Measurements from ENCODE around the gene NOP9.

The NOP9 gene

DNA sequence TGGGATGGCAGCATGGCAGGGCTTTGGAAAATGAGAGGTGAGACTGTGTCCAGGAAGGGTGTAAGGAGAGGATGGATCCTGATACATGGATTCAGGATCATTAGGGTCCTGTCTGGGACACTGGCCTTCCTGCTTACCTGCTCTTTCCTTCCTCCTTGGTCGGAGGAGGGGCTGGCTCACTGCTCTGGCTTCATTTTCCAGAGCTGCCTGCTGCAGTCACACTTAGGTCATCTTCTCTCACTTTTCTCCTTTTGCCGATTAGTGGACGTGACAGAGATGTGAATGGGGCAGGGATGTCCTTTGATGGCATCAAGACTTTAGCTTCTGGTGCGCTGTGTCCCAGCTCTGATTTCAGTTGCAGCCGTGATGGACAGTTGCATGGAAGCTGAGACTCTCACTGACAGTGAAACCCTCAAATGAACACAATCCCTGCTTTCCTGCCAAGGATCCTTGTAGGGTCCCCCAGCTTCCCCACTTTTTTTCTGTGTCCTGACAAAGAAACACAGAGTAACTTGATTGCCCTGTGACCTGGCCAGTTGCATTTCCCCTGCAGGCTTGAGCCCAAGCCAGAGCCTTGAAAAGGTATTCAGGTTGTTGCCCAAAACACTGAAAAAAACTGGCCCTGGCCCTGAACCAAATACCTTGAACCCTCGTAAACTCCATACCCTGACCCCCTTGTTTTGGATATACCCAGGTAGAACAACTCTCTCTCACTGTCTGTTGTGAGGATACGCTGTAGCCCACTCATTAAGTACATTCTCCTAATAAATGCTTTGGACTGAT, 8.9 kb downstream of the NOP9 start:
- DNase-seq (ENCODE audit: low read depth) = no peak

DNA sequence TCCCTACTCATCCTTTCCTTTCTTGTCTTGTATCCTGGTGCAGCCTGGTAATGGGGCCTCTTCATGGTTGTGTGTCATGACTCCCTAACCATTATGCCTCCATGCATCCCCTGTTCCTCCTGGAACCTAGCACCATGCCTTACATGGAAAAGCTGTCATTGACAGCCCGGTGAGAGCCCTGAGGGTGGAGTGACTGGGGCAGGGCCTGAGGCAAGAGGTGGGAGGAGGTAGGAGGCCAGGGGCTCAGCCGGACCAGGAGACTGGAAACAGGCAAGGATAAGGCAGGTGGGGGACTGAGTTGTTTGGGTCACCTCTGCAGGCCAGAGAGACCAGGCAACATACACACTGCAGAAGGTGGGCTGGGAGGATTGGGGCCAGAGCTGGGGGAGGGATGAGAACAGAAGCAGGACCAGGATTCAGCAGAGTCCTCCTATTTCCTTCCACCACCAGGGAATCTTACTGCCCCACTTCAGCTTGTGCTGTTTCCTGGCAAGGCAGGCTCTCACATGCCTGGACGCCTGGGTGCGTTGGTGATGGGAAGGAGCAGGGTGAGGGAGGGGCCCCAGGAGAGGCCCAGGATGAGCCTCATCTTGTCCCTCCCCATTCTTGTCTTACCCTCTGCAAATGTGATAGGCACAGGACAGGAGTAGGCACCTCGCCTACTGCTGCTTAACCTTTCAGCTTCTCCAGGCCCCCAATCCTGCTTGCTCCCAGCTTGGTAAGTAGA, 10.1 kb downstream of the NOP9 start, which contains the start of gene LTB4R2:
TSS of gene LTB4R2 (plus strand) at position 603 of the 727 bp plus-strand sequence. CDS start 525 bp downstream, outside the sequence.
- DNase-seq (ENCODE audit: low read depth) = no peak

GRCh38 chr14:24310265-24310645, 10.6 kb downstream of the NOP9 start:
- DNase-seq (ENCODE audit: low read depth) = no peak

GRCh38 chr14:24310646-24311604, 11.3 kb downstream of the NOP9 start, which contains the start of gene LTB4R:
LTB4R (plus strand) TSS chr14:24311502; CDS start chr14:24315652, 4,150 bp downstream.
- DNase-seq (ENCODE audit: low read depth) = no peak

DNA sequence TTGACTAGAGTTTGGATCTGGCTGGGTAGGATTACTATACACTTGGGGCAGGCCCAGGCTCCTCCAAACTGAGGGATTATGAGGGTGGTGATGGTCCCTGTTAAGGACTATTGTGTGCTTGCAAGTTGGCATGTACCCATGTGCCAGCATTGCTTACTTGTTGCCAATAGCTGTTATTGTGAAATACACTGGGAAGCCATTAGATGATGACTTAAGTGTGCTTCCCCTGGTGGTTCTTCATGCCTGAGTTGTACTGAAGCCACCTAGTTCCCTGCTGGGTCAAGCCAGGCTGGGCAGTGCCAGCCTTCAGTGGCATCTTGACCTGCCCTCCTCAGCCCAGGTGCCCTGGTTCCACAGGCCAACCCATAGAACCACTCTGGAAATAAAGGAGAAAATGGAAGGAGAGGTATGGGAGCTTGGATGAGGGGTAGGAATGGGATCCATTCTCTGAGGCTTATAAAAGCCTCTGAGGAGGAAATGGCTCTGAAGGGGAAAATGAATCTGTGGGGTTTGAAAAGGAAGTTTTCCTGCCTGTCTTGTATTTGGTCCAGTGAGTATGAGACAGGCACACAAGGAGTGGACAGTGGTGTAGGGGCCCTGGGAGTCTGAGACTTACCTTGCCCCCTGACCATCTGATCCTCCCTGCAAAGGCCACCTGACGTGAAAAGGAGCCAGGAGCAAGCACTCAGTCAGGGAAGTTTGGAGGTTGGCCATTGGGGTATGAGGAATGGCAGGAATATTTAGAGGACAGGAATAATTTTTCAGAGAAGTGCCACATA, 12.4 kb downstream of the NOP9 start:
- no peak for DNase-seq (ENCODE audit: low read depth)

DNA sequence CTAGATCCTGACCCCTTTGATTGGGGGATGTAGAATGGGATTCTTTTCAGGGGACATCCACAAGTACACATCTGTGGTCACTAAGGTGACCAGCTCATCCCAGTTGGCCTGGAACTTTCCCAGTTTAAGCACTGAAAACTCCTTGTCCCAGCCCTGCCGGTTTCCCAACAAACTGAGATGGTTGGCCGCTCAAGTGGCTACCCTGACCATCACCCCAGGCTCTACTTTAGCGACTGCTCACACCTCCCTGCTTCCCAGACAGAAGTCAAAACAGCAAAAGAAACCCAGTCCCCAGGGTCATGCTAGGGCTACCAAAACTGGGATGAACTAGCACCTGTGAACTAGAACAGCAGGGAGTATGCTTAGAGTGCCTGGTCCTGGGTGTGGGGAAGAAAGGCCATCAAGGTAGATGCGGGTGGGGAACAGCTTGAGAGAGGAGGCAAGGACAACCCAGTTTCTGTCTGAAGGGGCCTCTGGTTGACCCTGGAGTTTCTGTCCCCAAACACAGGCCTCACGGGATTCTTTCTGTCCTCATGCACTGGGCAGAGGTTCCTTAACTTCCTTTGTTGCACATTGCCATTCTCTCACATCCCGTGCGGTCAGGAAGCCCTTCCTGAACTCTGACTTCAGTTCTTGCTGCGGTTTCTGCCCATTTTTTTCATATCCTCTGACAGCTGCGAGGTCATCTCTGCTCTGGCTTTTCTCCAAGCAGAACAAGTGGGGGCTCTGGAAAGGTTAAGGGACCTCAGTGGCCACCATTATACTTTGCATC, 13.3 kb downstream of the NOP9 start:
- DNase-seq (ENCODE audit: low read depth) = no peak

DNA sequence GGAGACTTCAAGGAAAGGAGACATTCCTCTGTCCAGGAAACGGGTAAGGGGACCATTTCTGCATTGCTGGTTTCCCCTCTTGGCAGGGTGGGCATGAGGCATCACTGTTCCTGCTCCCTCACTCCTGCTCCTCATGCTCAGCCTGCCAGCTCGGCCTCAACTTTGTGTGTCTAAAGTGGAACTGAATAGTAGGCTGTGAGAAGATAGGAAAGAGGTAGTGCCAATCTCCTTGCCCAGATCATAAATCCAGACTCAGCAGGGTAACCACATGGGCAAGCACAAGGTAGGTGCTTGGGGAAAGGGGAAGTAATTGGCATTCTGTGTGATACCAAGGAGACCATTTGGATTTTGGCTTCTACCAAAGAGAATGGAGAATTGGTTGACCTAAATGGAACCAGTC, 14.3 kb downstream of the NOP9 start:
- DNase-seq (ENCODE audit: low read depth) = no peak

GRCh38 chr14:24314377-24315193, 14.9 kb downstream of the NOP9 start:
- DNase-seq (ENCODE audit: low read depth) = no peak

DNA sequence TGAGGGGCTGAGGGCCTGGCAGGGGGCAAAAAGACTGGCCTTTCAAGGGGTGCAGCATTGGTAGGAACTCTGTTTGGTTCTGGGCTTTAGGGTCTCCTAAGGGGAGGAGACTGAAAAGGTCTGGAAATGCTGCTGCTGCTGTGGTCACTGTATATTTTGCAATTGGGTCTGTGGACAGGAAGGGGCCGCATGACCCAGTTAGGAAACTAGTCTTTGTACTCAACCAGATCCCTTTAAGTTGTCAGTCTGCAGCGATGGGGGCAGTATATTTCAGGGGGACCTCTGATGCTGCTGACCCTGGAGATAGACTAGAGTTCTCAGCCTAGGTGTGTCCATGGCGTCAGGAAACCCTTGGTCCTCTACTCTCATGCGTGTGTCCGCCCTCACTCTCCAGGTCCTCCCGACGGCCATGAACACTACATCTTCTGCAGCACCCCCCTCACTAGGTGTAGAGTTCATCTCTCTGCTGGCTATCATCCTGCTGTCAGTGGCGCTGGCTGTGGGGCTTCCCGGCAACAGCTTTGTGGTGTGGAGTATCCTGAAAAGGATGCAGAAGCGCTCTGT, 15.7 kb downstream of the NOP9 start:
- no peak for DNase-seq (ENCODE audit: low read depth)

DNA sequence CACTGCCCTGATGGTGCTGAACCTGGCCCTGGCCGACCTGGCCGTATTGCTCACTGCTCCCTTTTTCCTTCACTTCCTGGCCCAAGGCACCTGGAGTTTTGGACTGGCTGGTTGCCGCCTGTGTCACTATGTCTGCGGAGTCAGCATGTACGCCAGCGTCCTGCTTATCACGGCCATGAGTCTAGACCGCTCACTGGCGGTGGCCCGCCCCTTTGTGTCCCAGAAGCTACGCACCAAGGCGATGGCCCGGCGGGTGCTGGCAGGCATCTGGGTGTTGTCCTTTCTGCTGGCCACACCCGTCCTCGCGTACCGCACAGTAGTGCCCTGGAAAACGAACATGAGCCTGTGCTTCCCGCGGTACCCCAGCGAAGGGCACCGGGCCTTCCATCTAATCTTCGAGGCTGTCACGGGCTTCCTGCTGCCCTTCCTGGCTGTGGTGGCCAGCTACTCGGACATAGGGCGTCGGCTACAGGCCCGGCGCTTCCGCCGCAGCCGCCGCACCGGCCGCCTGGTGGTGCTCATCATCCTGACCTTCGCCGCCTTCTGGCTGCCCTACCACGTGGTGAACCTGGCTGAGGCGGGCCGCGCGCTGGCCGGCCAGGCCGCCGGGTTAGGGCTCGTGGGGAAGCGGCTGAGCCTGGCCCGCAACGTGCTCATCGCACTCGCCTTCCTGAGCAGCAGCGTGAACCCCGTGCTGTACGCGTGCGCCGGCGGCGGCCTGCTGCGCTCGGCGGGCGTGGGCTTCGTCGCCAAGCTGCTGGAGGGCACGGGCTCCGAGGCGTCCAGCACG, 16.4 kb downstream of the NOP9 start:
- DNase-seq (ENCODE audit: low read depth) = no peak

- no peak for DNase-seq (ENCODE audit: low read depth)
These were observed 16.9 kb downstream of the NOP9 start for GRCh38 chr14:24316597-24316950.

GRCh38 chr14:24317141-24317928, 17.7 kb downstream of the NOP9 start:
- DNase-seq (ENCODE audit: low read depth) = no peak

- DNase-seq (ENCODE audit: low read depth) = no peak
These were observed 21.7 kb downstream of the NOP9 start for GRCh38 chr14:24321212-24321975.

DNA sequence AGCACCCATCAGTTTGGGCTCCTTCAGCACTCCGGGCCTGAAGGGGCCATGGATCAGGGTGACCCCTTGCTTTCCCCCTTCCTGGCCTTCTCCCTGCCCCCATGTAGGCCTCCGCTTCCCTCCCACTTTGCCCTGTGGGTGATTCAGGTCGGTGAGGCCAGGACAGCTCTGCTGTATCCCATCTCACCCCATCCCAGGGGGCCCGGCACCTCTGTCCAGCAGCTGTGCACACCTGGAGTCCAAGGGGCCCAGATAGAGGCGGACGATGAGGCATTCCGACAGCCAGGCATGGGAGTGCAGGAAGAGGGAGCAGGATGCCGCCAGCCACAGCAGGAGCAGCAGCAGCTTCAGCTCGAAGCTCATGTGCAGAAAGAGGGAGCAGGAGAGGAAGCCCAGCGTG, 23.0 kb downstream of the NOP9 start:
- no peak for DNase-seq (ENCODE audit: low read depth)

- no peak for DNase-seq (ENCODE audit: low read depth)
These were observed 23.7 kb downstream of the NOP9 start for GRCh38 chr14:24323341-24323740.

GRCh38 chr14:24324024-24324423, 24.4 kb downstream of the NOP9 start:
- DNase-seq (ENCODE audit: low read depth) = no peak

DNA sequence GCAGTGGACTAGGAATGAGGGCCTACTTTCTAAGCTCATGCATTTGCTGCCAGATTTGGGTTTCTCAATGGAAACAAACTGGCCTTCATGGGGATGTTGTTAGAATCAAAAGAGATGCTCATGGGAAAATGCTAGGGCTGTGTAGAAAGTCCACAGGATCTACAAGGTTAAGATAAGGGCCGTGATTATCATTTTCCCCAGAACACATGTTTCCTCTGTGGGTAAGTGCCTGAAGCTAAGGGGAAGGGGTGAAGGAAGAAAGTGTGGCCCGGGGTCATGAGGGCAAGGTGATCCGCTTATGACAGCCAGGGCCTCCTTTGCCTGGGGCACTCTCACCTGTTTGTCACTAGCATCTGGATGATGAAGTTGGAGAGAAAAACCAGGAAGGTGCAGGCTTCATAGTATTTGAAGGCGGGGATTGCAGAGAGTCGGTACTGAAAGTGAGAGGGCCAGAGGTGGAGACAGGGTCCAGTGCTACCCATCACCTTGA, 25.4 kb downstream of the NOP9 start:
- no peak for DNase-seq (ENCODE audit: low read depth)

All from stimulated activated CD8-positive, alpha-beta memory T cell treated with anti-CD3 and anti-CD28 coated beads, Interleukin-15, amount 100 ng/mL, for 1 hour (primary cell).